Measurements from ENCODE around the gene MDM2.

DNA sequence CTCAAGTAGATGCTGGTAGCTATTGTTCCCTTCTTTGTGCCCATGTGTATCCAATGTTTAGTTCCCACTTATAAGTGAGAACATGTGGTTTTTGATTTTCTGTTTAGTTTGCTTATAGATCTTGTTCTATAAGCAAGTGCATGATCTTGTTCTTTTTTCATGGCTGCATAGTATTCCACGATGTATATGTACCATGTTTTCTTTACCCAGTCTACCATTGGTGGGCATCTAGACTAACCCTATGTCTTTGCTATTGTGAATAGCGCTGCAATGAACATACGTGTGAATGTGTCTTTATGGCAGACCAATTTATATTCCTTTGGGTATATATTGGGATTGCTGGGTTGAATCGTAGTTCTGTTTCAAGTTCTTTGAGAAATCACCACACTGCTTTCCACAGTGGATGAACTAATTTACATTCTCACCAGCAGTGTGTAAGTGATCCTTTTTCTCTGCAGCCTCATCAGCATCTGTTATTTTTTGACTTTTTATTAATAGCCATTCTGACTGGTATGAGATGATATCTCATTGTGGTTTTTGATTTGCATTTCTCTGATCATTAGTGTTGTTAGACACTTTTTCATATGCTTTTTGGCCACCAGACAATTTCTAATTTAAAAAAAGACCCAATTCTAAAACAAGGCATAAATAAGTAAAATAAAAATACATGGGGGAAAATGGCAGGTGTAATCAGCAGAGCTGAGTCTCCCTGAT lies 74.4 kb downstream of the MDM2 start:
- no peak for TF ChIP-seq MAFK (IDR thresholded peaks at IDR 0.05; ENCODE audit: low read depth, low read length)
- TF ChIP-seq POU5F1 (IDR thresholded peaks at IDR 0.05; ENCODE audit: low read depth, low read length) = no peak
- TF ChIP-seq, protein P1, sequence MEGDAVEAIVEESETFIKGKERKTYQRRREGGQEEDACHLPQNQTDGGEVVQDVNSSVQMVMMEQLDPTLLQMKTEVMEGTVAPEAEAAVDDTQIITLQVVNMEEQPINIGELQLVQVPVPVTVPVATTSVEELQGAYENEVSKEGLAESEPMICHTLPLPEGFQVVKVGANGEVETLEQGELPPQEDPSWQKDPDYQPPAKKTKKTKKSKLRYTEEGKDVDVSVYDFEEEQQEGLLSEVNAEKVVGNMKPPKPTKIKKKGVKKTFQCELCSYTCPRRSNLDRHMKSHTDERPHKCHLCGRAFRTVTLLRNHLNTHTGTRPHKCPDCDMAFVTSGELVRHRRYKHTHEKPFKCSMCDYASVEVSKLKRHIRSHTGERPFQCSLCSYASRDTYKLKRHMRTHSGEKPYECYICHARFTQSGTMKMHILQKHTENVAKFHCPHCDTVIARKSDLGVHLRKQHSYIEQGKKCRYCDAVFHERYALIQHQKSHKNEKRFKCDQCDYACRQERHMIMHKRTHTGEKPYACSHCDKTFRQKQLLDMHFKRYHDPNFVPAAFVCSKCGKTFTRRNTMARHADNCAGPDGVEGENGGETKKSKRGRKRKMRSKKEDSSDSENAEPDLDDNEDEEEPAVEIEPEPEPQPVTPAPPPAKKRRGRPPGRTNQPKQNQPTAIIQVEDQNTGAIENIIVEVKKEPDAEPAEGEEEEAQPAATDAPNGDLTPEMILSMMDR (IDR thresholded peaks at IDR 0.05; ENCODE audit: control extremely low read depth in 1 of 3, insufficient read depth in 1 of 3, low read depth in 1 of 3, low read length in 3 of 3) = no peak
- TF ChIP-seq, protein P2, sequence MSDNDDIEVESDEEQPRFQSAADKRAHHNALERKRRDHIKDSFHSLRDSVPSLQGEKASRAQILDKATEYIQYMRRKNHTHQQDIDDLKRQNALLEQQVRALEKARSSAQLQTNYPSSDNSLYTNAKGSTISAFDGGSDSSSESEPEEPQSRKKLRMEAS (IDR thresholded peaks at IDR 0.05) = no peak
- TF ChIP-seq POLR2A (IDR thresholded peaks at IDR 0.05; ENCODE audit: control extremely low read depth in 1 of 2, low read depth in 2 of 2, low read length in 2 of 2) = no peak
- TF ChIP-seq BACH1 (IDR thresholded peaks at IDR 0.05; ENCODE audit: low read length) = no peak
- TF ChIP-seq CHD2 (IDR thresholded peaks at IDR 0.05; ENCODE audit: low read length) = no peak
- no peak for TF ChIP-seq CBX8 (IDR thresholded peaks at IDR 0.05; ENCODE audit: borderline replicate concordance, low read depth, low read length)
- TF ChIP-seq TAF1 (IDR thresholded peaks at IDR 0.05; ENCODE audit: low read depth, low read length) = no peak

Measured in H1 (cell line).